Measurements from ENCODE around the gene TARBP1.
"Not testable (repeated sequence)": the region's sequence is repeated elsewhere in the genome, so short reads cannot be mapped to it uniquely, and the experiment has no call there.

The TARBP1 gene

GRCh38 chr1:234386122-234386521 is 92.9 kb downstream of the TARBP1 start:
- no peak for DNase-seq (ENCODE audit: low spot score)

DNA sequence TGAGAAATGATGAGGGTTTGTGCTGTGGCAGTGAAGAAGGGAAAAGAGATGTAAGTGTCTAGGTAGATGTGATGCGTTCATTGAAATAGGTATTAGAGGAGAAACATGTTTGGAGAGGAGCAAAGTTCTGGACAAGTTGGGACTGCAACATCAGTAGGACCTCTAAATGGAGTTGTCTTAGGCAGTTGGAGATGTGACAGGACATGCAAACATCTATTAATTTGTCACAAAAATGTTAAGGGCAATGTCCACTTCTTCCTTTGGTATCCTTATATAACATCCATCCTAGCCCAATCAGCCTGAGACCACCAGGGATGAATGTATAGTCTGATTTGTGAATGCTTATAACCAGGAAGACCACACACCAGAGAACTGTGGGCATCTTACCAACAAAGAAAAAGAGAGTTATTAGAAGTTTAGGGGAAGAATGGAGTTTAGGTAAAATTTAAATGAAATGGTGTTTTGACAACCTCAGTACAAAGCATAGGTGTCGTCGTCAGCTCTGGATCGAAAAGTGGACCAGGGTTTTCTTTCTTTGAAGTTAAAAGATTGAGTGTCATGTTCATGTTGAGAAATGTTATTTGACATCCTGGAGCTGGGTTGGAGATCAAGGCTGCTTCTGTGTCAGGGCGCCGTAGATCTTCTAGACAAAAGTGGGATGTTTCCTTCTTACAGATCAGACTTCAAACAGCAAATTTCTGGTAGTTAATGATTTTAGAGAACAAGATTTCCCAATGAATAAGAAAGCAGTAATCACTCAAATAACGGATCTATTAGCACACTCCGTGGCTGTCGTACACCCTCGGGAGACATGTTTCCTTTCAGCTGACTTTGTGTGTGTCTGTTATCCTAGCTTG is 97.1 kb downstream of the TARBP1 start:
- no peak for DNase-seq (ENCODE audit: low spot score)

DNA sequence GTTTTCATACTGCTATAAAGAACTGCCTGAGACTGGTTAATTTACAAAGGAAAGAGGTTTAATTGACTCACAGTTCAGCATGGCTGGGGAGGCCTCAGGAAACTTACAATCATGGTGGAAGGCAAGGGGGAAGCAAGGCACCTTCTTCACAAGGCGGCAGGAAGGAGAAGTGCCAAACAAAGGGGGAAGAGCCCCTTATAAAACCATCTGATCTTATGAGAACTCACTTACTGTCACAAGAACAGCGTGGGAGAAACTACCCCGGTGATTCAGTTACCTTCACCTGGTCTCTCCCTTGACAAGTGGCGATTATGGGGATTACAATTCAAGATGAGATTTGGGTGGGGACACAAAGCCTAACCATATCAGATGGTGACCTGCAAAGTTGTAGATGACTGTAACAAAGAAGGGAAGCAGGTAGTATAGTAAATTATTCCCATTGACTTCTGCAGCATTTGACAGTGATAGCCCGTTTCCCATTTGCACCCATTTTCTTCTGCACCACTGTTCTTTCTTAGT is 99.3 kb downstream of the TARBP1 start:
- DNase-seq (ENCODE audit: low spot score): not testable (repeated sequence)

DNA sequence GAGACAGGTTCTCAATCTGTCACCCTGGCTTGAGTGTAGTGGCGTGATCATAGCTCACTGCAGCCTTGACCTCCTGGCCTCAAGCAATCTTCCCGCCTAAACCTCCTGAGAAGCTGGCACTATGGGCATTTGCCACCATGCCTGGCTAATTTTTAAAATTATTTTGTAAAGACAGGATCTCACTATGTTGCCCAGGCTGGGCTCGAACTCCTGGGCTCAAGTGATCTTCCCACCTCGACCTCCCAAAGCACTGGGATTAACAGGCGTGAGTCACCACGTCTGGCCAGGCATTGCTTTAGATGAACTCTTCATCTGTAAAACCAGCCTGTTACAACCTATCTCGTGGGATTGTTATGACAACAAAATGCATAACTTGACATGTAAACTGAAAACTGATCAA is 103.3 kb downstream of the TARBP1 start:
- DNase-seq (ENCODE audit: low spot score): no peak

- no peak for DNase-seq (ENCODE audit: low spot score)
Measured at GRCh38 chr1:234373959-234374254, 105.1 kb downstream of the TARBP1 start.

DNA sequence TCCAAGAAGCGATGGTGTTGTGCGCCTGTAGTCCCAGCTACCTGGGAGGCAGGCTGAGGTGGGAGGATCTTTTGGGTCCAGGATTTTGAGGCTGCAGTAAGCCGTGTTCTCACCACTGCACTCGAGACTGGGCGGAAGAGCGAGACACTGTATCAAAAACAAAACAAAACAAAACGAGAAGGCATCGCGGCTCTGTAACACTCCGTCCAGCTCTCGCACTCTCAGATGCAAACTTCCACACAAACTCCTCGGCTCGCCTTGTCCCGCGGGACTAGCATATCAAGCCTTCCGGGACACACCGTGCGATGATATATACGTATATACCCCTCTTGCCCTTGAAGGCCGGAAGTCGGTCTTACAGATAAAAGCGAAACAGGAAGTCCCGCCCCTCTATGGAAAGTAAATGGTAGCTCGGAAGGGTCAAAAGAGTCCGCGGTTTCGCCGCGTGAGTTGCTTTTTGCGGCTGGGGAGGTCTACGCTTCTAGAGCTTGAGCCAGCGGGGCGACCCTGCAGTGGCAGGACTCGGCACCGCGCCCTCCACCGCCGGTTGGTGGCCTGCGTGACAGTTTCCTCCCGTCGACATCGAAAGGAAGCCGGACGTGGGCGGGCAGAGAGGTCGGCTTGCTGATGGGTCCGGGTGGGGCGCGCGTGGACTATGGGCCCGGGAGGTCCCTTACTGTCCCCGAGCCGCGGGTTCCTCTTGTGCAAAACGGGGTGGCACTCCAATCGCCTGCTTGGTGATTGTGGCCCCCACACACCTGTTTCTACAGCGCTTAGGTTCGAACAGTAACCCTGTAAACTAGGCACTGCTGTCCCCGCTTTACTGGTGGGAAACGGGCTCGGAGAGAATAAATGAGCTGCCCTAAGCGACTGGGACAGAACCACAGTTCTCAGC is 105.7 kb downstream of the TARBP1 start, which contains the start of gene COA6:
Gene COA6 (plus strand): TSS at position 393 of the 895 bp plus-strand sequence. CDS start 11 bp downstream, at position 404.
- DNase-seq (ENCODE audit: low spot score): peak; percentile 86

DNA sequence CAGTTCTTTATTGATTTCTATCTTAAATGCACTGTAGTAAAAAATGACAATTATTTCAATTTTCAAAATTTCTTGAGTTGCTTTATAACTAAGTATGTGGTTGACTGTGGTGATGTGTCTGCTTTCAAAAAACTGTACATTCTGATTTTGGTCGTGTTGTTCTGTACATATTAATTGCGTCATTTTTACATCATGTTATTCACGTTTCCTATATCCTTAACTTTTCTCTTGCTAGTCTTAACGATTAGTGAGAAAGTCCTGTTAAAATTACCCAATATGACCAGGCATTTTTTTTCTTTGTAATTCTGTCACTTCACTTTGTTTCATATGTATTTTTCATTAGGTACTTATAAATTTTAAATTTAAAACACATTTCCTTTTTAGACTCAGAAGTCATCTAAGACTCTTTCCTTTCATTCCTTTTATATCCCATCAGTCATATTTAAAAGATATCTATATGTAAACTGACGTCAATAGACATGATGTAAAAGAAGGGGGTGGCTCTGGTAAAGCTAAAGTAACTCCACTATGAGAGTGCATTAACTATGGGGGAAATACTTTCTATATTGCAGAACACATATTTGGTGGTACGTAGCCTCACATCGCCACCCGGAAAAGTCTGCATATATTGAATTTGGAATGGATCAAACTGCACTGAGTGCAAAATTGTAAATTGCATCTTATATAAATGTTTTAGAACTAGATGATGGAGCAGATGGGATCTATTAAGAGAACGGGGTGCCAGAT is 106.8 kb downstream of the TARBP1 start:
- DNase-seq (ENCODE audit: low spot score): no peak

- DNase-seq (ENCODE audit: low spot score): no peak
Measured at GRCh38 chr1:234371414-234371813, 107.6 kb downstream of the TARBP1 start.

DNA sequence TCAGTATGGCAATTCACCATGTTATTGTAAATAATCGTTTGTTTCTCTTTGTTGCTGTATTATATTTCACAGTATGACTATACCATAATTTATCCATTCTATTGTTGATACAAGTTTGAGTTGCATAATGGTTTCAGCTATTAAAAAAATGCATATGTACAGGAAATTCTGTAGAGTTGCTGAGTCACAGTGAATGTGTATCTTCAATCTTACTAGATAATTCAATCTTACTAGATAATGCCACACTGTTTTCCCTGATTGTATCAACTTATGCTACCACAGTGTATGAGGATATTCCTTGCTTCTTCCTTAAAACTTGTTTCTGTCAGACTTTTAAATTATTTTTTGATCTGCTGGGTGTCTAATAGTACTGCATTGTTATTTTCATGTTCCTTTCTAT is 109.2 kb downstream of the TARBP1 start:
- DNase-seq (ENCODE audit: low spot score): no peak

- DNase-seq (ENCODE audit: low spot score): no peak
Measured at GRCh38 chr1:234369033-234369430, 109.9 kb downstream of the TARBP1 start.

DNA sequence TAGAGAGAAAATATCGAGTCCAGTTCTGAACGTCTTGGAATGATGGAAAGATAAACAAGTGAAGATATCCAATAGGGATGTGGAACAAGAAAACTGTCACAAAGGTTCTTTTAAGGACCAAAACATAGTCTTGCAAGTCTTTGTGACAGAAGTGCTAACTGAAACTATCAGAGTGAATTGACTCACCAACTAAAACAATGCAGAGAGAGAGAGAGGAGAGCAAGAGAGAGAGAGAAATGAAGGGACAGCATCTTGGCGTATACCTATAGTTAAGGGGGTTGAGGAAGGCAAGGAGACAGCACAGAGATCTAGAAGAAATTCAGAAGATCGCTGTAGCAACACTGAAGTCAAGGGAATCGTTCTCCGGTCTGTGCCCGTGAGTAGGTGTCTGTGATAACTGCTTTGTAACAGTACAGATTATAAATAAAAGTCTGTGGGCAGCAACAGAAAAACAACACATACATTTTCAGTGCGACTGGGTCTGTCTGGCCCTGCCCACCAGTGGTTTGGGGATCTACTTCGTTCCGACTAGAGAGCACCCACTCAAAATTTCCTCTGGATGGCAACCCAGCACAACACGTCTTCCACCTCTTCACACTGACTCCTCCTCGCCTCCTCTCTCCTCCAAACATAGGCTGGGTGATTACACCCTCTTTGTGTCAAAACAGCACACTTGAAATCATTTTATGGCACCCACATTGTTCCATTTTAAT is 110.5 kb downstream of the TARBP1 start:
- no peak for DNase-seq (ENCODE audit: low spot score)

DNA sequence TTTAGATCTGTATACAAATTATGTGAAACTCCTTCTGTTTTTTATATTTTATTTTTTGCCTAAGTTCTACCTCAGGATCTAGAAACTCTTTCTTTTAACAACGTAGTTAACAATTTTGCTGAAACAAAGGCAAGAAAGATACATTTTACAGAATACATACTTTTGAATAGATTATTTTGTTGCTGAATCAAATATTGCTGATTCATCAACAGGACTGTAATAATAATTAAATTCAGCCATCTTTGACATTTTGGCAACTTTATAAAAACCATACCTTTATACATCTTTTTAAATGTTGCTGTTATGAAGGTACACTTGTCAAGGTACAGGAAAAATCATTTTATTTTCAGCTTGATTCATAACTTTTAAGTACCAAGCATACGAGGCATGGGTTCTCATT is 116.4 kb downstream of the TARBP1 start:
- DNase-seq (ENCODE audit: low spot score): no peak

DNA sequence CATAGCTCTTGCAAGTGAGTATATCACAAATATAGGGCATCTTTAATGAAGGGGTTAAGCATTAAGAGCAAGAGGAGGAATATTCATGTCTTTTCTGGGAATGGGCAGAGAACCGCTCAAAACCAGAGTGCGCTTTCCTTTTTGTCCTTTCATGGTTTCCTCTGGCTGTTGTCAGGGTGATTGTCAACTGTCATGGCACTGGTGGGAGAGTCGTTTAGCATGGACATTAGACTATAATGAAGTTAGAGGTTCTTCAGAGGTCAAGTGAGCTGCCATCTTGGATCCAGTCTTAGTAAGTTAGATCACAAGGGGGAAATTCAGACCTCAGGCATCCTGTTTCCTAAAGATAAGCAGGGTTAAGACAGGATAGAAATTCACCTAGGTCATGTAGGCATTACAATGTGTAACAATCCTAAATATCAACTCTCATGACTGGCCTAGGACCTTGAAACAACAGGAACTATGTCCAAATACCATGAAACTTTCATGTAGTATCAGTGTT is 117.8 kb downstream of the TARBP1 start:
- no peak for DNase-seq (ENCODE audit: low spot score)

GRCh38 chr1:234357831-234358230 is 121.1 kb downstream of the TARBP1 start:
- no peak for DNase-seq (ENCODE audit: low spot score)

GRCh38 chr1:234356615-234357269 is 122.2 kb downstream of the TARBP1 start:
- DNase-seq (ENCODE audit: low spot score): not testable (repeated sequence)

- DNase-seq (ENCODE audit: low spot score): no peak
Measured at GRCh38 chr1:234355782-234356510, 123.0 kb downstream of the TARBP1 start.

GRCh38 chr1:234348964-234349363 is 130.0 kb downstream of the TARBP1 start:
- no peak for DNase-seq (ENCODE audit: low spot score)

DNA sequence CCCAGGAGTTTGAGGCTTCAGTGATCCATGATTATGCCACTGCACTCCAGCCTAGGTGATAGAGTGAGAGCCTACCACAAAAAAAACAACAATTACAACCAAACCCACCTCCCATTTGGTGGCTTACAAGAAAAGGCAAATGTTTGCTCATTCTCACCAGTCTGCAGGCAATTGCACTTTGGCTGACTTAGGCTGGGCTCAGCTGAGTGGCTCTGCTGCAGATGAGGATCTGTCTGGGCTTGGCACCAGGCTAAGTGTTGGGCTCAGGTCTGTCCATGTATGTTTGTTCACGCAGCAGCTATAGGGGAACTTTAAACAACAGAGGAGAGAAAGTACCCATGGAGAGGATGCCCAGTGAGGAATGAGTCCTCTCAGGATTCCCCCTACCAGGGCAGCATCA is 133.7 kb downstream of the TARBP1 start:
- no peak for DNase-seq (ENCODE audit: low spot score)

DNA sequence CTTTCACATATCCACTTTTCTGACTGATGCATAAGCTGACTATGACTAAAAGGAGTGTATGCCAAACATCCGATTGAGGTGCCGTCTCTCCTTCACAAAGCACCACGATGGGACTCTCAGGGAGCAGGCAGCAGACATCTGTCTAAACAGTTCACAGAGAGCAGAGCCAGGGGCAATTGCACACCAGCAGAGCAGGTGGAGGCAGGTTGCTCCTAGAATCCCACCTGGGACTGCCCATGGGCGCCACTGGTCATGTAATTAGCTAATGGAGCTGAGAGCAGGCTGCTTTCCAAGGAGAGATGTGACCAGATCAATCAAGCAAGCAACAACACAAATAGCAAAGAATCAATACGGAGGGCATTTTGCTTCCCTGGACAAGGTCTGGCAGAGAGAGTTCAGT is 136.2 kb downstream of the TARBP1 start:
- DNase-seq (ENCODE audit: low spot score): no peak

Data from AG08396 (cell line).